Measurements from ENCODE around the gene NR3C2. TPM values are rescaled to one million over a fixed set of nuclear protein-coding genes. Genes with fewer than 3 reads are reported as not detected.

NR3C2 gene
- total and polyA plus RNA-seq, 2 experiments from 2014 or later = 1.2 to 3.0 TPM

- Histone ChIP-seq H3K4me2 (no peak overlapping the region), H3K27me3 (ENCODE audit: insufficient read depth) (no peaks in the 10 kb centered on the region), H3F3A (replicated peaks; ENCODE audit: low read depth) (no peaks in the 10 kb centered on the region), H3K27ac (ENCODE audit: low read depth) (no peak overlapping the region), H3K4me3 (no peak overlapping the region), H2AFZ (no peak overlapping the region), H3K9me2 (ENCODE audit: insufficient read depth) (no peaks in the 10 kb centered on the region), H4K20me1 (replicated peaks; ENCODE audit: insufficient read depth) (no peaks in the 10 kb centered on the region), H3K4me1 (ENCODE audit: insufficient read depth) (no peaks in the 10 kb centered on the region), H3K79me2 (replicated peaks; ENCODE audit: insufficient read depth) (no peaks in the 10 kb centered on the region), H3K36me3 (ENCODE audit: insufficient read depth) (peaks cover 6% of the 10 kb centered on the region; the same call in 1 of the 2 replicates)
- no peak overlapping the region for H3K27ac Mint-ChIP-seq
- DNase-seq (ENCODE audit: low spot score) (no peak), ATAC-seq (no peak)
- H3K36me3 Mint-ChIP-seq (ENCODE audit: low read depth) = peaks cover 43% of the 10 kb centered on the region
- no peak overlapping the region for H3K4me3 Mint-ChIP-seq
- no peak for TF ChIP-seq ETS1 (IDR thresholded peaks at IDR 0.05)
- TF ChIP-seq CTCF (conservative IDR thresholded peaks at IDR 0.05; ENCODE audit: low read depth in 2 of 2) = no peak
- H3K4me1 Mint-ChIP-seq = peaks cover 2% of the 10 kb centered on the region; the same call in 2 of the 3 replicates
- H3K9me3 Mint-ChIP-seq = peaks cover 35% of the 10 kb centered on the region
- peaks cover 10% of the 10 kb centered on the region for H3K27me3 Mint-ChIP-seq (ENCODE audit: insufficient read depth, low read depth, poor library complexity)
Observed at GRCh38 chr4:148075438-148075837, 366.8 kb downstream of the NR3C2 start.

DNA sequence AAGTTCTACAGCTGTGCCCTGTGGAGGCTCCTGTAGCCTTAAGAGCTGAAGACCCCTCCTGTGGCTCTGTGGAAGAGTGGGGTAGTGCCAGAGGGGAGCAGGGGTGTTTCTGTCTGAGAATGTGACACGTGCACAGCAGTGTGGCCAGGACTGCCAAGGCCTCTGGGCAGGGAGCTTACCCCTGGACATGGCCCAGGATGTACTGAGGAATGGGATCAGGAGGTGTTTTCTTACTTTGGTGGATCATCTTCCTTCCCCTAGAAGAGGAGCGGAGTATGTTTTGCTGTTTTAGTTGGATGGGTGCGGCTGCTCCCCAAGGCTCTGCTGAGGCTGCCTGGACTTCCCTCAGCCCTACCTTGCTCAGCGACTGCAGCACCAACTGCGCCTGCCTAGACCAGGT lies 367.8 kb downstream of the NR3C2 start:
- Mint-ChIP-seq H3K27ac (no peak overlapping the region), H3K4me1 (peaks cover 6% of the 10 kb centered on the region; the same call in 2 of the 3 replicates), H3K9me3 (peaks cover 35% of the 10 kb centered on the region), H3K36me3 (ENCODE audit: low read depth) (peaks cover 43% of the 10 kb centered on the region), H3K4me3 (no peak overlapping the region), H3K27me3 (ENCODE audit: insufficient read depth, low read depth, poor library complexity) (peaks cover 10% of the 10 kb centered on the region)
- H3K27me3 ChIP-seq (ENCODE audit: insufficient read depth) = no peaks in the 10 kb centered on the region
- no peak for ATAC-seq
- DNase-seq (ENCODE audit: low spot score) = no peak
- no peak overlapping the region for H3K4me3 ChIP-seq
- no peaks in the 10 kb centered on the region for H3K9me2 ChIP-seq (ENCODE audit: insufficient read depth)
- peaks cover 6% of the 10 kb centered on the region; the same call in 1 of the 2 replicates for H3K36me3 ChIP-seq (ENCODE audit: insufficient read depth)
- no peak overlapping the region for H3K27ac ChIP-seq (ENCODE audit: low read depth)
- no peaks in the 10 kb centered on the region for H3K79me2 ChIP-seq (replicated peaks; ENCODE audit: insufficient read depth)
- no peaks in the 10 kb centered on the region for H3K4me1 ChIP-seq (ENCODE audit: insufficient read depth)
- H2AFZ ChIP-seq = no peak overlapping the region
- no peak for TF ChIP-seq NANOG (IDR thresholded peaks at IDR 0.05; ENCODE audit: borderline replicate concordance)
- H3F3A ChIP-seq (replicated peaks; ENCODE audit: low read depth) = no peaks in the 10 kb centered on the region
- no peaks in the 10 kb centered on the region for H4K20me1 ChIP-seq (replicated peaks; ENCODE audit: insufficient read depth)
- H3K4me2 ChIP-seq = no peak overlapping the region

- Histone ChIP-seq H2AFZ (no peak overlapping the region), H3F3A (replicated peaks; ENCODE audit: low read depth) (no peaks in the 10 kb centered on the region), H3K9me2 (ENCODE audit: insufficient read depth) (no peaks in the 10 kb centered on the region), H3K4me2 (no peak overlapping the region), H3K27me3 (ENCODE audit: insufficient read depth) (no peaks in the 10 kb centered on the region), H3K27ac (ENCODE audit: low read depth) (no peak overlapping the region), H3K36me3 (ENCODE audit: insufficient read depth) (peaks cover 6% of the 10 kb centered on the region; the same call in 1 of the 2 replicates), H3K4me1 (ENCODE audit: insufficient read depth) (no peaks in the 10 kb centered on the region), H3K79me2 (replicated peaks; ENCODE audit: insufficient read depth) (no peaks in the 10 kb centered on the region), H3K4me3 (no peak overlapping the region), H4K20me1 (replicated peaks; ENCODE audit: insufficient read depth) (no peaks in the 10 kb centered on the region)
- no peak for ATAC-seq
- H3K27ac Mint-ChIP-seq = no peak overlapping the region
- peaks cover 35% of the 10 kb centered on the region for H3K9me3 Mint-ChIP-seq
- H3K4me3 Mint-ChIP-seq = no peak overlapping the region
- H3K4me1 Mint-ChIP-seq = peaks cover 9% of the 10 kb centered on the region
- no peak for DNase-seq (ENCODE audit: low spot score)
- peaks cover 10% of the 10 kb centered on the region for H3K27me3 Mint-ChIP-seq (ENCODE audit: insufficient read depth, low read depth, poor library complexity)
- H3K36me3 Mint-ChIP-seq (ENCODE audit: low read depth) = peaks cover 43% of the 10 kb centered on the region
- TF ChIP-seq ZNF462 (CRISPR knock-in tag; IDR thresholded peaks at IDR 0.05) (no peak), EZH2phosphoT487 (IDR thresholded peaks at IDR 0.05; ENCODE audit: unreplicated experiment) (no peak), JUNB (IDR thresholded peaks at IDR 0.05; ENCODE audit: unreplicated experiment) (no peak), POLR2AphosphoS5 (IDR thresholded peaks at IDR 0.05; ENCODE audit: low read depth) (no peak), CREB1 (CRISPR knock-in tag; IDR thresholded peaks at IDR 0.05; ENCODE audit: low read depth) (no peak), ZNF114 (CRISPR knock-in tag; IDR thresholded peaks at IDR 0.05) (no peak)
Observed at GRCh38 chr4:148073349-148073748, 368.9 kb downstream of the NR3C2 start.
